Transverse colon (tissue), 4 donors: ENCODE data around the gene CRYM. TPM values are rescaled to one million over a fixed set of nuclear protein-coding genes. Genes with fewer than 3 reads are reported as not detected.
A peak's percentile ranks its signal among the peaks of the same experiment; 100 is the strongest.
"Not testable (repeated sequence)": the region's sequence is repeated elsewhere in the genome, so short reads cannot be mapped to it uniquely, and the experiment has no call there.

Source experiments
- DNase-seq: peaks from one replicate; pipeline ENCODE4 v3.0.0-alpha.2; 2019
- H3K27ac ChIP-seq, 4 donors: fragments of 200-600 bp; sonication (generic); 2 replicates each; pipeline ENCODE4 v1.5.1; 2016 to 2018; ENCODE audit warnings: inconsistent platforms in 4 of 4
- H3K27me3 ChIP-seq: fragments of 200-600 bp; sonication (generic); 2 replicates; pipeline ENCODE4 v1.5.1; 2017; ENCODE audit warnings: inconsistent platforms
- H3K36me3 ChIP-seq, 4 donors: fragments of 200-600 bp; sonication (generic); 2 replicates each; pipeline ENCODE4 v1.5.1; 2017 to 2019; ENCODE audit warnings: inconsistent platforms in 4 of 4
- H3K4me1 ChIP-seq, 4 donors: fragments of 200-600 bp; sonication (generic); 2 replicates each; pipeline ENCODE4 v1.5.1; 2017 to 2020; ENCODE audit warnings: inconsistent platforms in 4 of 4
- H3K4me3 ChIP-seq, 4 donors: fragments of 200-600 bp; sonication (generic); 1 replicate in 1 of 4; 2 replicates in 3 of 4; pipeline versions ENCODE4 v1.5.1 to v1.6.1; 2017 to 2019; ENCODE audit warnings: inconsistent platforms in 4 of 4
- H3K9me3 ChIP-seq, 2 donors: fragments of 200-600 bp; sonication (generic); 2 replicates each; pipeline ENCODE4 v1.5.1; 2017 to 2019; ENCODE audit warnings: inconsistent platforms in 2 of 2
- CTCF ChIP-seq, 5 experiments: fragments of 200-600 bp in 3 of 5; fragments of 450-650 bp in 2 of 5; sonication (generic) in 3 of 5; IDR thresholded peaks; 1 replicate in 2 of 5; 2 replicates in 3 of 5; pipeline ENCODE4 v1.5.1; 2016 to 2017; ENCODE audit warnings: antibody characterized with exemption in 5 of 5, inconsistent platforms in 3 of 5, mild to moderate bottlenecking in 2 of 5, moderate library complexity in 1 of 5
- EP300 ChIP-seq: sonication (generic); formaldehyde crosslinking; IDR thresholded peaks from one replicate; pipeline ENCODE4 v1.6.1; 2017; ENCODE audit warnings: antibody characterized with exemption, low read depth
- POLR2A ChIP-seq: fragments of 450-650 bp; IDR thresholded peaks from one replicate; pipeline ENCODE4 v1.6.1; 2016; ENCODE audit warnings: antibody characterized with exemption, mild to moderate bottlenecking, moderate library complexity
- POLR2AphosphoS5 ChIP-seq, 3 donors: sonication (generic); formaldehyde crosslinking; IDR thresholded peaks; one replicate each; pipeline ENCODE4 v1.6.1; 2016; ENCODE audit warnings: antibody characterized with exemption in 3 of 3
- WGBS, 2 donors: methylation state at CpG; one replicate each; pipeline ENCODE4 v1.1.5; 2018; ENCODE audit warnings: low coverage in 1 of 2; 5-methylcytosine and 5-hydroxymethylcytosine counted together
- in situ Hi-C, 4 donors: fragments of 200-750 bp; cut with MboI; loops; one replicate each; pipeline versions ENCODE4 v1.15.0 to v1.15.1; 2017; ENCODE audit warnings: low sequenced_read_pairs in 3 of 4, low pct_ligation_motif_present in 1 of 4, low pct_unique_long_range_greater_than_20kb in 1 of 4
- intact Hi-C: fragments of 100-400 bp; cut with DNase I; formaldehyde crosslinking; loops from one replicate; pipeline ENCODE4 v1.15.1; 2023; ENCODE audit warnings: low total_unique reads
- total RNA-seq, 4 donors: library from RNA; depleted of rRNA; stranded (reverse); fragments of >200 nt; gene quantifications; one replicate each; pipeline ENCODE4 v1.1.0, GENCODE V29; 2016

The CRYM gene
- total RNA-seq: 10 to 100 TPM in 2 of 4 donors, 1 to 10 TPM in 1, not detected in 1; 5.6 to 23.1 (median 18.3) TPM

- TF ChIP-seq POLR2AphosphoS5 (IDR thresholded peaks at IDR 0.05): peak in 1 of 3 donors; percentile 11
- TF ChIP-seq EP300: no peak
- peak; percentile 87 to 91 (median 88) for TF ChIP-seq CTCF (IDR thresholded peaks at IDR 0.05)
- no peak for TF ChIP-seq POLR2A
- H3K36me3 ChIP-seq: no peaks in the 10 kb centered on the region
- peaks cover 28% of the 10 kb centered on the region for H3K27me3 ChIP-seq
- DNase-seq: peak; percentile 80
- peak within 1 kb of the TSS; percentile 35 to 62 (median 42) for H3K4me3 ChIP-seq
- in situ Hi-C loops (loop anchor here in 3 of 4 donors (10.0 to 25.0 kb wide), 2 partner anchors 91 to 93 kb away; no protein-coding TSS in a partner anchor), intact Hi-C loops (no loop called here)
- H3K9me3 ChIP-seq: no peaks in the 10 kb centered on the region
- peak within 1 kb of the TSS in 3 of 4 donors; percentile 48 to 60 (median 59) for H3K27ac ChIP-seq
- peaks cover 0 to 15% (median 5%) of the 10 kb centered on the region in 4 donors for H3K4me1 ChIP-seq
- 1 to 3% methylated on average over 14 to 41 of the region's 46 CpGs for WGBS, 2 donors
These were observed at the start of gene CRYM for GRCh38 chr16:21277927-21278706. Gene CRYM, minus strand, starts transcription at chr16:21278290. Its CDS starts 39 bp downstream, at chr16:21278251.

GRCh38 chr16:21327046-21327445 is 49.0 kb upstream of the CRYM start:
- intact Hi-C loops: no loop called here
- in situ Hi-C loops: no loop called here

GRCh38 chr16:21326459-21326858 is 48.4 kb upstream of the CRYM start:
- no peaks in the 10 kb centered on the region for H3K9me3 ChIP-seq
- in situ Hi-C loops (no loop called here), intact Hi-C loops (no loop called here)
- DNase-seq: no peak
- no peaks in the 10 kb centered on the region for H3K4me1 ChIP-seq
- H3K27ac ChIP-seq: no peak overlapping the region
- H3K4me3 ChIP-seq: no peak overlapping the region
- H3K36me3 ChIP-seq: no peaks in the 10 kb centered on the region
- TF ChIP-seq POLR2AphosphoS5 (IDR thresholded peaks at IDR 0.05) (no peak), CTCF (IDR thresholded peaks at IDR 0.05) (no peak)
- no peaks in the 10 kb centered on the region for H3K27me3 ChIP-seq
- 80 to 90% methylated on average over 2 of the region's 2 CpGs for WGBS, 2 donors

More at GRCh38 chr16:21327046-21327445, 49.0 kb upstream of the CRYM start:
- Histone ChIP-seq H3K27ac (no peak overlapping the region), H3K36me3 (no peaks in the 10 kb centered on the region), H3K4me1 (no peaks in the 10 kb centered on the region), H3K9me3 (no peaks in the 10 kb centered on the region), H3K4me3 (no peak overlapping the region), H3K27me3 (no peaks in the 10 kb centered on the region)
- 80 to 84% methylated on average over 1 to 3 of the region's 3 CpGs for WGBS, 2 donors
- no peak for DNase-seq
- TF ChIP-seq EP300 (no peak), POLR2AphosphoS5 (IDR thresholded peaks at IDR 0.05) (no peak), CTCF (IDR thresholded peaks at IDR 0.05) (no peak), POLR2A (no peak)

- intact Hi-C loops (no loop called here), in situ Hi-C loops (no loop called here)
- WGBS, 2 donors: 85 to 100% methylated on average over 2 to 4 of the region's 4 CpGs
- DNase-seq: no peak
- Histone ChIP-seq H3K9me3 (no peaks in the 10 kb centered on the region), H3K4me3 (no peak overlapping the region), H3K36me3 (no peaks in the 10 kb centered on the region), H3K27me3 (no peaks in the 10 kb centered on the region), H3K27ac (no peak overlapping the region), H3K4me1 (no peaks in the 10 kb centered on the region)
- no peak for TF ChIP-seq POLR2AphosphoS5 (IDR thresholded peaks at IDR 0.05)
- no peak for TF ChIP-seq POLR2A
- no peak for TF ChIP-seq EP300
These were observed 46.2 kb upstream of the CRYM start for GRCh38 chr16:21324267-21324666.

GRCh38 chr16:21322251-21322650 is 44.2 kb upstream of the CRYM start:
- 80% methylated on average over 2 of the region's 2 CpGs; no CpG with 5 or more reads in 1 of the 2 donors for WGBS, 2 donors
- H3K9me3 ChIP-seq, H3K4me1 ChIP-seq, H3K36me3 ChIP-seq, intact Hi-C loops, in situ Hi-C loops, H3K27ac ChIP-seq, DNase-seq, H3K4me3 ChIP-seq, H3K27me3 ChIP-seq: not testable (repeated sequence)
